HL-60 (cell line): ENCODE measurements around the gene ANKDD1A.

ENCODE experiments used
- DNase-seq, 2 experiments: peaks; one replicate each; pipeline ENCODE4 v3.0.0-alpha.2; 2010 to 2020; ENCODE audit warnings: low read depth in 1 of 2, low spot score in 1 of 2
- H3K27ac ChIP-seq: fragments of 250-450 bp; sonication (Bioruptor Pico); replicated peaks from 2 replicates; pipeline ENCODE4 v1.5.1; 2020; ENCODE audit warnings: mild to moderate bottlenecking, moderate library complexity
- H3K27me3 ChIP-seq: fragments of 250-450 bp; sonication (Bioruptor Pico); 2 replicates; pipeline ENCODE4 v1.5.1; 2021; ENCODE audit warnings: mild to moderate bottlenecking, moderate library complexity; ENCODE audit not compliant: insufficient read depth, poor library complexity, severe bottlenecking
- H3K4me3 ChIP-seq: replicated peaks from 2 replicates; pipeline ENCODE4 v1.5.1; 2011; ENCODE audit warnings: mild to moderate bottlenecking, control low read depth, low read length; ENCODE audit not compliant: insufficient read depth
- CTCF ChIP-seq: IDR thresholded peaks from one replicate; pipeline ENCODE4 v1.5.1; 2011; ENCODE audit warnings: low read length, control low read depth, inconsistent platforms; ENCODE audit not compliant: insufficient read depth
- GABPA ChIP-seq: IDR thresholded peaks from 2 replicates; pipeline ENCODE4 v1.6.1; 2012; ENCODE audit warnings: low read depth
- POLR2AphosphoS5 ChIP-seq: IDR thresholded peaks from 2 replicates; pipeline ENCODE4 v1.6.1; 2012; ENCODE audit warnings: low read depth
- REST ChIP-seq: IDR thresholded peaks from 2 replicates; pipeline ENCODE4 v1.6.1; 2012; ENCODE audit warnings: low read depth; ENCODE audit not compliant: insufficient replicate concordance
- SPI1 ChIP-seq: IDR thresholded peaks from 2 replicates; pipeline ENCODE4 v1.6.1; 2012; ENCODE audit warnings: low read depth, mild to moderate bottlenecking, borderline replicate concordance

The ANKDD1A gene

GRCh38 chr15:64925335-64926330, 13.9 kb downstream of the ANKDD1A start:
- no peaks in the 10 kb centered on the region for H3K27me3 ChIP-seq
- DNase-seq: no peak
- H3K27ac ChIP-seq: no peak overlapping the region
- H3K4me3 ChIP-seq: no peak overlapping the region
- TF ChIP-seq GABPA (no peak), SPI1 (no peak), CTCF (no peak), REST (no peak), POLR2AphosphoS5 (no peak)

- no peak overlapping the region for H3K27ac ChIP-seq
- DNase-seq: no peak
- H3K27me3 ChIP-seq: no peaks in the 10 kb centered on the region
- no peak for TF ChIP-seq REST
- TF ChIP-seq CTCF: no peak
- TF ChIP-seq SPI1: no peak
- TF ChIP-seq POLR2AphosphoS5: no peak
- no peak for TF ChIP-seq GABPA
- H3K4me3 ChIP-seq: no peak overlapping the region
Observed at GRCh38 chr15:64926661-64927060, 15.0 kb downstream of the ANKDD1A start.

GRCh38 chr15:64928626-64929220, 17.0 kb downstream of the ANKDD1A start:
- TF ChIP-seq CTCF (no peak), REST (no peak), POLR2AphosphoS5 (no peak), GABPA (no peak), SPI1 (no peak)
- no peak for DNase-seq
- Histone ChIP-seq H3K27ac (no peak overlapping the region), H3K4me3 (no peak overlapping the region), H3K27me3 (no peaks in the 10 kb centered on the region)
